ENCODE results near the gene COLEC12.

Gene COLEC12

GRCh38 chr18:354471-354870 is 146.0 kb downstream of the COLEC12 start:
- no peak for DNase-seq

GRCh38 chr18:354003-354402 is 146.5 kb downstream of the COLEC12 start:
- no peak for DNase-seq

- no peak for DNase-seq
Observed at GRCh38 chr18:352438-352837, 148.1 kb downstream of the COLEC12 start.

- no peak for DNase-seq
Observed at GRCh38 chr18:350953-351572, 149.4 kb downstream of the COLEC12 start.

GRCh38 chr18:346600-346999 is 153.9 kb downstream of the COLEC12 start:
- DNase-seq = no peak

- DNase-seq = no peak
Observed at GRCh38 chr18:341102-341501, 159.4 kb downstream of the COLEC12 start.

GRCh38 chr18:340044-340443 is 160.5 kb downstream of the COLEC12 start:
- no peak for DNase-seq

- DNase-seq = no peak
Observed at GRCh38 chr18:339200-339599, 161.3 kb downstream of the COLEC12 start.

GRCh38 chr18:336713-337112 is 163.8 kb downstream of the COLEC12 start:
- DNase-seq = no peak

GRCh38 chr18:335733-336132 is 164.8 kb downstream of the COLEC12 start:
- no peak for DNase-seq

GRCh38 chr18:334575-335132 is 165.8 kb downstream of the COLEC12 start:
- DNase-seq = no peak

GRCh38 chr18:332721-333510 is 167.6 kb downstream of the COLEC12 start:
- no peak for DNase-seq

- no peak for DNase-seq
Observed at GRCh38 chr18:332007-332406, 168.5 kb downstream of the COLEC12 start.

- DNase-seq = no peak
Observed at GRCh38 chr18:331221-331821, 169.2 kb downstream of the COLEC12 start.

GRCh38 chr18:328928-329327 is 171.6 kb downstream of the COLEC12 start:
- no peak for DNase-seq

GRCh38 chr18:326846-327245 is 173.7 kb downstream of the COLEC12 start:
- DNase-seq = no peak

- DNase-seq = no peak
Observed at GRCh38 chr18:323253-323622, 177.3 kb downstream of the COLEC12 start.

- DNase-seq = no peak
Observed at GRCh38 chr18:321865-322467, 178.5 kb downstream of the COLEC12 start.

GRCh38 chr18:320155-320554 is 180.3 kb downstream of the COLEC12 start:
- no peak for DNase-seq

- DNase-seq = no peak
Observed at GRCh38 chr18:319720-320119, 180.8 kb downstream of the COLEC12 start.

- DNase-seq = no peak
Observed at GRCh38 chr18:318791-319291, 181.7 kb downstream of the COLEC12 start.

- DNase-seq = no peak
Observed at GRCh38 chr18:317618-318017, 182.9 kb downstream of the COLEC12 start.

- DNase-seq = no peak
Observed at GRCh38 chr18:316393-316792, 184.1 kb downstream of the COLEC12 start.
